Heart left ventricle (tissue), 16 donors: Measurements from ENCODE around the gene MYH4. TPM values are rescaled to one million over a fixed set of nuclear protein-coding genes. Genes with fewer than 3 reads are reported as not detected.

Experiments used
- ATAC-seq, 4 donors: fragments of 200-7000 bp; cut with Tn5 transposase; one replicate each; pipeline ENCODE4 v1.9.1; 2020 to 2022; ENCODE audit warnings: moderate library complexity in 4 of 4, mild to moderate bottlenecking in 3 of 4, moderate number of reproducible peaks in 1 of 4
- DNase-seq, 5 donors: peaks; one replicate each; pipeline ENCODE4 v3.0.0-alpha.2; 2020
- H3K27ac ChIP-seq, 12 donors: fragments of 200-600 bp; sonication (generic) in 4 of 12; one replicate each; pipeline versions ENCODE4 v1.5.0 to v1.8.0; 2016 to 2022; ENCODE audit warnings: mild to moderate bottlenecking in 2 of 12
- H3K27me3 ChIP-seq, 9 donors: fragments of 200-600 bp; sonication (generic) in 2 of 9; one replicate each; pipeline versions ENCODE4 v1.5.1 to v1.8.0; 2016 to 2022; ENCODE audit warnings: mild to moderate bottlenecking in 3 of 9
- H3K36me3 ChIP-seq, 9 donors: fragments of 200-600 bp; sonication (generic) in 2 of 9; one replicate each; pipeline versions ENCODE4 v1.5.0 to v1.8.0; 2018 to 2022; ENCODE audit warnings: mild to moderate bottlenecking in 2 of 9
- H3K4me1 ChIP-seq, 12 donors: fragments of 200-600 bp; sonication (generic) in 4 of 12; one replicate each; pipeline versions ENCODE4 v1.5.0 to v1.8.0; 2016 to 2022; ENCODE audit warnings: mild to moderate bottlenecking in 3 of 12
- H3K4me3 ChIP-seq, 12 donors: fragments of 200-600 bp; sonication (generic) in 4 of 12; one replicate each; pipeline versions ENCODE4 v1.5.0 to v1.8.0; 2017 to 2022; ENCODE audit warnings: mild to moderate bottlenecking in 9 of 12, moderate library complexity in 4 of 12
- H3K9me3 ChIP-seq, 12 donors: fragments of 200-600 bp; sonication (generic) in 4 of 12; one replicate each; pipeline versions ENCODE4 v1.5.0 to v1.8.0; 2016 to 2022; ENCODE audit warnings: mild to moderate bottlenecking in 1 of 12
- POLR2A ChIP-seq, 2 donors: fragments of 450-650 bp; IDR thresholded peaks; one replicate each; pipeline ENCODE4 v1.6.1; 2017; ENCODE audit warnings: antibody characterized with exemption in 2 of 2, mild to moderate bottlenecking in 2 of 2, moderate library complexity in 2 of 2
- WGBS, 4 donors: extraction: QIAGEN DNeasy Blood & Tissue Kit in 2 of 4; methylation state at CpG; one replicate each; pipeline versions ENCODE4 v1.1.5 to v1.1.7; 2013 to 2018; 5-methylcytosine and 5-hydroxymethylcytosine counted together
- intact Hi-C, 10 donors: fragments of 100-400 bp; cut with DNase I; formaldehyde crosslinking; loops; one replicate each; pipeline versions ENCODE4 v1.11.1 to v1.14.2; 2022
- polyA plus RNA-seq, 2 donors: library from polyadenylated mRNA; stranded (reverse); fragments of 200-250 nt; gene quantifications; one replicate each; pipeline ENCODE4 v1.2.3, GENCODE V29; 2013
- total RNA-seq, 9 donors: library from RNA; depleted of rRNA in 2 of 9; stranded (reverse); fragments of >200 nt in 2 of 9; fragmentation: NEBNext Ultra II Directional in 3 of 9; extraction: Animal tissue kit (Norgen Biotek cat#: 25700) in 3 of 9; gene quantifications; one replicate each; pipeline versions ENCODE4 v1.1.0 to v1.2.4, GENCODE V29; 2016 to 2023
- TF ChIP-seq, protein P1 (sequence below), 12 donors: fragments of 200-600 bp; sonication (generic) in 4 of 12; IDR thresholded peaks; one replicate each; pipeline versions ENCODE4 v1.5.0 to v1.8.0; 2018 to 2022; ENCODE audit warnings: antibody characterized with exemption in 12 of 12, mild to moderate bottlenecking in 5 of 12
- donor health status: ischemic (EF 13 %, LVEDD 7.1; RV severe dilation, severe dysfunction).
- donor health status: healthy with polysubstance abuse.
- donor health status: DM: no; HTN: yes; CAD: no.
- donor health status: DM: no; HTN: no; CAD: no.
- donor health status: ischemic (EF 25% LVEDD 6.9; RV normal size, moderate dysfunction).
- donor health status: ischemic (EF 25% LVEDD 5.7; RV mildly dilated, moderate dysfunction).
- donor health status: healthy.
- donor health status: DM: yes; HTN: yes; CAD: no.
- donor health status: ischemic (EF 35%, LVEDD 5.7; RV mildly dilated, moderate dysfunction).
- donor health status: nonischemic (EF 11% LVEDD 7.7; RV severe dilation, severe dysfunction).
- donor health status: DM: yes; HTN: yes; CAD: no.
- donor health status: PGD.
- donor health status: ischemic (EF 29% LVEDD 5.4; RV normal size, mild dysfunction).
- donor health status: nonischemic (EF 23%, LVEDD 6.1; RV moderate dilation, normal function).

Gene MYH4
- total and polyA plus RNA-seq, 11 donors: not detected

DNA sequence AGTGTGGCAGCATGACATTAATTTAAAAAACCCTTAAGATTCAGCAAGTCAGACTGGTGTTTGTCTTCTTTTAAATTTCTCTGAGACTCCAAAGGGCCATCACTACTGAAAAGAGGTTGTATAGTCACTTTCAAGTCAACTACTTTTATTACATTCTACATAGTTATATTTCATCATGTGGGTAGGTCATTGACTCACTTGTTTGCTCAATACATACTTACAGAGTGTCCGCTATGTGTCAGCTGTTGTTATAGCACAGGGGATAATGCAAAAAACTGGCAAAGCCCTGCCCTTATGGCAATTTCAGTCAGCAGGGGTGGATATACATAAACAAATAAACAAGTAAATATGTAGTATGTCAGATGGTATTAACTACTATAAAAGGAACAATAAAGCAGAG, 2.5 kb upstream of the MYH4 start:
- no peaks in the 10 kb centered on the region for H3K4me1 ChIP-seq
- intact Hi-C loops: no loop called here
- no peaks in the 10 kb centered on the region for H3K9me3 ChIP-seq
- no peaks in the 10 kb centered on the region for H3K27me3 ChIP-seq
- DNase-seq (no peak), ATAC-seq (no peak)
- TF ChIP-seq, protein P1, sequence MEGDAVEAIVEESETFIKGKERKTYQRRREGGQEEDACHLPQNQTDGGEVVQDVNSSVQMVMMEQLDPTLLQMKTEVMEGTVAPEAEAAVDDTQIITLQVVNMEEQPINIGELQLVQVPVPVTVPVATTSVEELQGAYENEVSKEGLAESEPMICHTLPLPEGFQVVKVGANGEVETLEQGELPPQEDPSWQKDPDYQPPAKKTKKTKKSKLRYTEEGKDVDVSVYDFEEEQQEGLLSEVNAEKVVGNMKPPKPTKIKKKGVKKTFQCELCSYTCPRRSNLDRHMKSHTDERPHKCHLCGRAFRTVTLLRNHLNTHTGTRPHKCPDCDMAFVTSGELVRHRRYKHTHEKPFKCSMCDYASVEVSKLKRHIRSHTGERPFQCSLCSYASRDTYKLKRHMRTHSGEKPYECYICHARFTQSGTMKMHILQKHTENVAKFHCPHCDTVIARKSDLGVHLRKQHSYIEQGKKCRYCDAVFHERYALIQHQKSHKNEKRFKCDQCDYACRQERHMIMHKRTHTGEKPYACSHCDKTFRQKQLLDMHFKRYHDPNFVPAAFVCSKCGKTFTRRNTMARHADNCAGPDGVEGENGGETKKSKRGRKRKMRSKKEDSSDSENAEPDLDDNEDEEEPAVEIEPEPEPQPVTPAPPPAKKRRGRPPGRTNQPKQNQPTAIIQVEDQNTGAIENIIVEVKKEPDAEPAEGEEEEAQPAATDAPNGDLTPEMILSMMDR (IDR thresholded peaks at IDR 0.05): no peak
- TF ChIP-seq POLR2A (IDR thresholded peaks at IDR 0.05): no peak
- no peaks in the 10 kb centered on the region for H3K36me3 ChIP-seq
- H3K27ac ChIP-seq: no peak overlapping the region
- H3K4me3 ChIP-seq: no peak overlapping the region
- 92 to 100% (median 98%) methylated on average over 1 of the region's 1 CpG for WGBS, 4 donors

DNA sequence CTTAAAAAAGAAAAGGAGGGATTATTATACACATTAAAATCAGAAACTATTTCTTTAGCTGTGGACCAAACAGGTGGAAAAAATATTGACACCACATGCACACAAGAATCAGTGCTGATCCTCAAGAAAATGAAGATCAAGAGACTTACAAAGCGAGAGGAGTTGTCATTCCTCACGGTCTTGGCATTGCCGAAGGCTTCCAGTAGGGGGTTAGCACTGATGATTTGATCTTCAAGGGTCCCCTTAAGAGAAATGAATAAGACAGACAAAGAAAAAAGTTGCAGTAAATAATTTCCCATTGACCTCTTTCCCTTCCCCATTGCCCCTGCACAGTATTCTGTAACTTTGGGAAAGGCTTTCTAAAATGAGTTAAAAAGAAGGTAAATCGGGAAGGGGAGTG, 6.0 kb downstream of the MYH4 start:
- Histone ChIP-seq H3K36me3 (no peaks in the 10 kb centered on the region), H3K27me3 (no peaks in the 10 kb centered on the region), H3K27ac (no peak overlapping the region), H3K4me1 (no peaks in the 10 kb centered on the region), H3K4me3 (no peak overlapping the region), H3K9me3 (no peaks in the 10 kb centered on the region)
- no peak for DNase-seq
- no peak for TF ChIP-seq POLR2A (IDR thresholded peaks at IDR 0.05)
- TF ChIP-seq, protein P1 (IDR thresholded peaks at IDR 0.05): no peak
- intact Hi-C loops: loop anchor here in 1 of 10 donors (10.0 kb wide), 1 partner anchor 51 kb away; the partner anchor contains the start of gene MYH1
- 63 to 78% (median 71%) methylated on average over 4 of the region's 4 CpGs for WGBS, 4 donors
- ATAC-seq: no peak

DNA sequence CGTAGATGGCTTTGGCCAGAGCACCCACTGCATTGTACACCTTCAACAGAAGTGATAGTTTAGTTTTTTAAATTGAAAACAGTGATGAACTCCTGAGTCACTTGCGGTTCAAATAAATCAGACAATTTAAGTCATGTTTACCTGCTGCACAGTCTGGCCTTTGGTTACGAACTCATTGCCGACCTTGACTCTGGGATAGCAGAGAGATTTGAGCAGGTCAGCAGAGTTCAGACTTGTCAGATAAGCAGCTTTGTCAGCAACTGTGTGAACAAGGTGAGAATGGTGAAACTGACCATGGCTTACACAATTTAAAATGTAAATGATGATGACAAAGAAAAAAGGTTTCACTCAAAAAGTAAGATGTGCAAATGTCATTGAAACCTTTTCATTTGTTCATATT, 9.3 kb downstream of the MYH4 start:
- ATAC-seq (no peak), DNase-seq (no peak)
- no peaks in the 10 kb centered on the region for H3K27me3 ChIP-seq
- no peaks in the 10 kb centered on the region for H3K36me3 ChIP-seq
- TF ChIP-seq, protein P1 (IDR thresholded peaks at IDR 0.05): no peak
- no peak for TF ChIP-seq POLR2A (IDR thresholded peaks at IDR 0.05)
- no peak overlapping the region for H3K4me3 ChIP-seq
- 72 to 76% (median 74%) methylated on average over 4 of the region's 4 CpGs for WGBS, 4 donors
- no peaks in the 10 kb centered on the region for H3K4me1 ChIP-seq
- intact Hi-C loops: loop anchor here in 1 of 10 donors (10.0 kb wide), 1 partner anchor 55 kb away; the partner anchor contains the start of gene MYH1
- no peak overlapping the region for H3K27ac ChIP-seq
- H3K9me3 ChIP-seq: no peaks in the 10 kb centered on the region

DNA sequence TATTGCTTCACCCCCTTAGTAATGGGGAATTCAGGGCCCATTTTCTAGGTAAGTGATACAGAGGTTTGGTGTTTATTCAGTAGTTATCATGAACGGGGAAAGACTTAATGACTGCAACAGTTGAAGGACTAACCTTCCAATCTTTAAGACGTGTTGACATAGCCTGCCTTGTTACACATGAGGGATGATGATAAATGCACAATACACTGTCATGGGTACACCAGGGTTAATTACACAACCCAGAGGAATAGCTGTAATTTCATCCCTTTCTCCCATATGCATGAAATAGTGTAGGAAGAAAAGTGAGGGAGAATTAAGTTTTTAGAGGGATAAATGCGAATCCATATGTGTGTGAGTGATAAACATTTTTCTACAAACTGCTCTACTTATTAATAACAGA, 10.7 kb downstream of the MYH4 start:
- DNase-seq (no peak), ATAC-seq (no peak)
- no peak for TF ChIP-seq POLR2A (IDR thresholded peaks at IDR 0.05)
- TF ChIP-seq, protein P1 (IDR thresholded peaks at IDR 0.05): no peak
- 48 to 57% (median 50%) methylated on average over 3 of the region's 3 CpGs for WGBS, 4 donors
- Histone ChIP-seq H3K27me3 (no peaks in the 10 kb centered on the region), H3K27ac (no peak overlapping the region), H3K9me3 (no peaks in the 10 kb centered on the region), H3K36me3 (no peaks in the 10 kb centered on the region), H3K4me3 (no peak overlapping the region), H3K4me1 (no peaks in the 10 kb centered on the region)
- intact Hi-C loops: loop anchor here in 1 of 10 donors (10.0 kb wide), 1 partner anchor 126 kb away; no protein-coding TSS in a partner anchor
